ENCODE data around the gene UBASH3A. TPM values are rescaled to one million over a fixed set of nuclear protein-coding genes. Genes with fewer than 3 reads are reported as not detected.

Gene UBASH3A
- total RNA-seq, 1 donor from 2014 or later: not detected

DNA sequence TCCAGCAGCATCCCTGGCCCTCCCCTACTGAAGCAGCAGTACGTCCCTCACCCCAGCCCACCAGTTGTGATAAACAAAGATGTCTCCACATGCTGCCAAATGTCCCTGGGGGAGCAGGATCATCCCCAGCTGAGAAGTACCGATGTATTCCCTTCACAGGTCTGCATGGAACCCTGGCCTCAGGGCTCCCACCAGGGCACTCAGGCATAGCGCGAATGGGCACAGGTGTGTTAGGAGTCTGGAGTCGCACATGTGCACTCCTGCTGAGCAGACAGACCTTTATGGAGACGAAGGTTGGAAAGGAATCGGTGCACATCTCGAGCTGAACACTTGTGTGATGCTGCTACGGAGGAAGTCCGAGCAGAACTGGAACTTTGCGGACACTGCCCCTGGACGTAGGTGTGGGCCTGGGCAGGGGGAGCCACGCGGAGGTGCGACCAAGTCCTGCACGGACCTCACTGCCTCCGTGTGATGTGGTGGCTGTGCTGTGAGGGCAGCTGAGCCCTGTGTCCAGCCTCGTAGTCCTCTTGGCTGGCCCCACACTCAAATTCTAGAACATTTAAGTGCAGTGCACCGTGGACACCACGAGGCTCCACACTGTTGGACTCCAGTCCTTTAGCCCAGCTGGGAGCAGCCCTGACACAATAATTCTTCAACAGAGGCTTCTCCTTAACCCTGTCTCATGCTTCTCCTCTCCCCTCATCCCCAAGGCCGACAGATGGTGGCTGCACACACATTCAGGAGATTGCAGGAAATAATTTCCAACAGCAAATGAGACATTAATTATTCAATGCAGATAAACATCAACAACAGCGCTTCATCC is 48.9 kb downstream of the UBASH3A start:
- peaks cover 22% of the 10 kb centered on the region for H3K27me3 Mint-ChIP-seq (ENCODE audit: unreplicated experiment)
- H3K27ac Mint-ChIP-seq (ENCODE audit: unreplicated experiment): peak overlapping the region; percentile 89
- TF ChIP-seq, protein P1, sequence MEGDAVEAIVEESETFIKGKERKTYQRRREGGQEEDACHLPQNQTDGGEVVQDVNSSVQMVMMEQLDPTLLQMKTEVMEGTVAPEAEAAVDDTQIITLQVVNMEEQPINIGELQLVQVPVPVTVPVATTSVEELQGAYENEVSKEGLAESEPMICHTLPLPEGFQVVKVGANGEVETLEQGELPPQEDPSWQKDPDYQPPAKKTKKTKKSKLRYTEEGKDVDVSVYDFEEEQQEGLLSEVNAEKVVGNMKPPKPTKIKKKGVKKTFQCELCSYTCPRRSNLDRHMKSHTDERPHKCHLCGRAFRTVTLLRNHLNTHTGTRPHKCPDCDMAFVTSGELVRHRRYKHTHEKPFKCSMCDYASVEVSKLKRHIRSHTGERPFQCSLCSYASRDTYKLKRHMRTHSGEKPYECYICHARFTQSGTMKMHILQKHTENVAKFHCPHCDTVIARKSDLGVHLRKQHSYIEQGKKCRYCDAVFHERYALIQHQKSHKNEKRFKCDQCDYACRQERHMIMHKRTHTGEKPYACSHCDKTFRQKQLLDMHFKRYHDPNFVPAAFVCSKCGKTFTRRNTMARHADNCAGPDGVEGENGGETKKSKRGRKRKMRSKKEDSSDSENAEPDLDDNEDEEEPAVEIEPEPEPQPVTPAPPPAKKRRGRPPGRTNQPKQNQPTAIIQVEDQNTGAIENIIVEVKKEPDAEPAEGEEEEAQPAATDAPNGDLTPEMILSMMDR (IDR thresholded peaks at IDR 0.05; ENCODE audit: partially characterized antibody, unreplicated experiment): no peak
- H3K9me3 Mint-ChIP-seq (ENCODE audit: unreplicated experiment): peaks cover 6% of the 10 kb centered on the region
- H3K4me1 Mint-ChIP-seq (ENCODE audit: low read depth, unreplicated experiment): peaks cover 48% of the 10 kb centered on the region
- H3K36me3 Mint-ChIP-seq (ENCODE audit: unreplicated experiment): no peaks in the 10 kb centered on the region
- peak overlapping the region; percentile 56 for H3K4me3 Mint-ChIP-seq (ENCODE audit: unreplicated experiment)
- no peak for DNase-seq

DNA sequence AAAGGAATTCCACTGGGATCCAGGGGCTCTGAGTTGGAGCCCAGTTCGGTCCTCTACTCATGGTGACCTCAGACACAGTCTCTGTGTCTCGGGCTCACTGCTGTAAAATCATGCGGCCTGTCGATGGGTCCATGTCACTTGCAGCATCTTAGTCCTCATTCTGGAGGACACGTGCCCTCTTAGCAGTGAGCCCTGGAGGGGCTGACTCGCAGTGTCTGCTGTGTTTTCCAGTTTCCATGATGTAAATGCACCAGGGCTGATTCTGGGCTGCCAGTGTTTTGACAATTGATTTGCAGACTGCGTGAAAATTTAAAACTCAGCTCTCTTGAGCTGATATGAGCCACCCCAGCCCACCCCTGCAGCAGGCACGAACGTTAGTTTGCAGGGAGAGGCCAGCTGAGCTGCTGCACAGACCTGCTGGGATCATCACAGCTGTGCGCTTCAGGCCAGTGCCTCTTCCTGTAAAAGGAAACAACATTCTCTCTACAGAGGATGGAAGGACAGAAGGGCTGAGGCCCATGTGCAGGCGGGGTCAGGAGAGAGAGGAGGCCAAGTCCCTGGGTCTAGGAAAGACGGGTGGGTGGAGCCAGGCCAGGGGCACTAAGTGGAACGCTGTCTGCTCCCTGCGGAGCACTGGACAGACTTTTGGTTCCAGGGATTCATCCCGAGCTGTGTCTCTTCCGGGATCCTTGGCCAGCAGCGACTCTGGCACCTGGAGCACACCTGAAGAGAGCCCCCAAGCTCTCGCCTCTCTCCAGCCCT is 49.7 kb downstream of the UBASH3A start:
- peak; percentile 63 for DNase-seq
- H3K27me3 Mint-ChIP-seq (ENCODE audit: unreplicated experiment): peaks cover 17% of the 10 kb centered on the region
- TF ChIP-seq, protein P1 (IDR thresholded peaks at IDR 0.05; ENCODE audit: partially characterized antibody, unreplicated experiment): no peak
- peak overlapping the region; percentile 49 for H3K4me3 Mint-ChIP-seq (ENCODE audit: unreplicated experiment)
- peaks cover 8% of the 10 kb centered on the region for H3K9me3 Mint-ChIP-seq (ENCODE audit: unreplicated experiment)
- H3K27ac Mint-ChIP-seq (ENCODE audit: unreplicated experiment): peak overlapping the region; percentile 89
- peaks cover 48% of the 10 kb centered on the region for H3K4me1 Mint-ChIP-seq (ENCODE audit: low read depth, unreplicated experiment)
- H3K36me3 Mint-ChIP-seq (ENCODE audit: unreplicated experiment): no peaks in the 10 kb centered on the region

- peak overlapping the region; percentile 89 for H3K27ac Mint-ChIP-seq (ENCODE audit: unreplicated experiment)
- H3K4me3 Mint-ChIP-seq (ENCODE audit: unreplicated experiment): peak overlapping the region; percentile 49
- no peaks in the 10 kb centered on the region for H3K36me3 Mint-ChIP-seq (ENCODE audit: unreplicated experiment)
Observed at GRCh38 chr21:42453986-42454570, 50.4 kb downstream of the UBASH3A start.

DNA sequence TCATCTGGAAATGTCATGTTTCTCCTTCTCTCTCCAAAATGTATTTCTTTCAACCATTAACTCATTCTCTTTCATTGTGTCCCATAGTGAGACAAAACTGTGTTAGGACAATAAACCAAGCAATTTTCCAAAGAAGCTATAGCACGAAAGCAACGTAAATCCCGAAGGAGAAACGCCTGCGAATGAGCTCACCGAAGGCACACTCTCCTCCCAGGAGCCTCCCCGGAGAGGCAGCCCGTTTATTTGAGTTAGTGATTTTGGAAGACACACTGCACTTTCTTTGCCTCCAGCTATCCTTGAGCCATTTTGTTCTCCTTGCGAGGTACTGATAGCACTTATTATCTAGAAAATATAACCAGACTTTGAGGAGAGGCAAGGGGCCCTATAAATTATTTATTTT is 51.1 kb downstream of the UBASH3A start:
- H3K27ac Mint-ChIP-seq (ENCODE audit: unreplicated experiment): peak overlapping the region; percentile 89
- TF ChIP-seq, protein P1 (IDR thresholded peaks at IDR 0.05; ENCODE audit: partially characterized antibody, unreplicated experiment): no peak
- peak; percentile 59 for DNase-seq

More at GRCh38 chr21:42453986-42454570, 50.4 kb downstream of the UBASH3A start:
- peaks cover 17% of the 10 kb centered on the region for H3K27me3 Mint-ChIP-seq (ENCODE audit: unreplicated experiment)
- TF ChIP-seq, protein P1 (IDR thresholded peaks at IDR 0.05; ENCODE audit: partially characterized antibody, unreplicated experiment): no peak
- H3K9me3 Mint-ChIP-seq (ENCODE audit: unreplicated experiment): peaks cover 8% of the 10 kb centered on the region
- peaks cover 47% of the 10 kb centered on the region for H3K4me1 Mint-ChIP-seq (ENCODE audit: low read depth, unreplicated experiment)
- no peak for DNase-seq

More for the DNA sequence above, 51.1 kb downstream of the UBASH3A start:
- Mint-ChIP-seq H3K27me3 (ENCODE audit: unreplicated experiment) (peaks cover 17% of the 10 kb centered on the region), H3K36me3 (ENCODE audit: unreplicated experiment) (no peaks in the 10 kb centered on the region), H3K9me3 (ENCODE audit: unreplicated experiment) (peaks cover 8% of the 10 kb centered on the region), H3K4me3 (ENCODE audit: unreplicated experiment) (peak overlapping the region; percentile 26), H3K4me1 (ENCODE audit: low read depth, unreplicated experiment) (peaks cover 41% of the 10 kb centered on the region)
